Pulmonary artery endothelial cell (primary cell): ENCODE results near the gene CPT1A. TPM values are rescaled to one million over a fixed set of nuclear protein-coding genes. Genes with fewer than 3 reads are reported as not detected.
A peak's percentile ranks its signal among the peaks of the same experiment; 100 is the strongest.

Experiments
- DNase-seq: peaks from one replicate; pipeline ENCODE4 v3.0.0-alpha.2; 2011; ENCODE audit warnings: low read depth, low spot score
- total RNA-seq: library from RNA; depleted of rRNA; stranded (reverse); fragments of >200 nt; gene quantifications from 2 replicates; pipeline ENCODE4 v1.2.3, GENCODE V29; 2014

CPT1A gene
- total RNA-seq, 1 donor from 2014 or later = 70.6 TPM

GRCh38 chr11:68798221-68798813 lies 43.4 kb downstream of the CPT1A start:
- DNase-seq = no peak

- DNase-seq = no peak
These were observed 44.9 kb downstream of the CPT1A start for GRCh38 chr11:68796801-68797200.

GRCh38 chr11:68792400-68792966 lies 49.2 kb downstream of the CPT1A start:
- DNase-seq = no peak

GRCh38 chr11:68784653-68785052 lies 57.1 kb downstream of the CPT1A start:
- DNase-seq = no peak

- no peak for DNase-seq
These were observed 58.4 kb downstream of the CPT1A start for GRCh38 chr11:68783216-68783821.

GRCh38 chr11:68782711-68783110 lies 59.0 kb downstream of the CPT1A start:
- no peak for DNase-seq

GRCh38 chr11:68780829-68781228 lies 60.9 kb downstream of the CPT1A start:
- DNase-seq = peak; percentile 5

- no peak for DNase-seq
These were observed 63.5 kb downstream of the CPT1A start for GRCh38 chr11:68778205-68778604.

GRCh38 chr11:68776442-68777235 lies 65.1 kb downstream of the CPT1A start:
- DNase-seq = no peak

- no peak for DNase-seq
These were observed 65.7 kb downstream of the CPT1A start for GRCh38 chr11:68775951-68776388.

- DNase-seq = no peak
These were observed 67.5 kb downstream of the CPT1A start for GRCh38 chr11:68774194-68774585.

GRCh38 chr11:68773521-68774193 lies 68.1 kb downstream of the CPT1A start:
- no peak for DNase-seq

- DNase-seq = no peak
These were observed 68.8 kb downstream of the CPT1A start for GRCh38 chr11:68772936-68773335.

GRCh38 chr11:68770781-68771180 lies 70.9 kb downstream of the CPT1A start:
- DNase-seq = no peak

- DNase-seq = no peak
These were observed 74.0 kb downstream of the CPT1A start for GRCh38 chr11:68767672-68768071.

GRCh38 chr11:68766786-68767185 lies 74.9 kb downstream of the CPT1A start:
- DNase-seq = no peak

GRCh38 chr11:68764746-68765145 lies 77.0 kb downstream of the CPT1A start:
- no peak for DNase-seq

- DNase-seq = no peak
These were observed 77.6 kb downstream of the CPT1A start for GRCh38 chr11:68763926-68764657.

- DNase-seq = no peak
These were observed 78.5 kb downstream of the CPT1A start for GRCh38 chr11:68763181-68763721.

- DNase-seq = no peak
These were observed 79.2 kb downstream of the CPT1A start for GRCh38 chr11:68762481-68762880.

- no peak for DNase-seq
These were observed 79.9 kb downstream of the CPT1A start for GRCh38 chr11:68761801-68762200.
